HepG2 (cell line): ENCODE measurements around the gene PLCB4. TPM values are rescaled to one million over a fixed set of nuclear protein-coding genes. Genes with fewer than 3 reads are reported as not detected.

Experiments used
- ATAC-seq: fragments of 200-7000 bp; cut with Tn5 transposase; 3 replicates; pipeline ENCODE4 v1.9.1; 2020; ENCODE audit warnings: mild to moderate bottlenecking, moderate library complexity
- BruUV-seq: library from RNA; stranded (reverse); fragments of 400-500 nt; replicated peaks from 2 replicates; lab custom pipeline; 2021; lab: Mats Ljungman, UMichigan
- CTCF ChIA-PET: fragments of 300-600 bp; formaldehyde crosslinking; extraction: SDS; loops from one replicate; lab custom pipeline; 2021; ENCODE audit warnings: low total read pairs, inconsistent platforms, low intra/inter-chr PET ratio; lab: Yijun Ruan, JAX
- POLR2A ChIA-PET: fragments of 350-600 bp; sonication (Branson Sonifier 250); formaldehyde crosslinking; loops from one replicate; lab custom pipeline; 2020; ENCODE audit warnings: antibody characterized with exemption, inconsistent platforms; lab: Yijun Ruan, JAX
- DNase-seq: peaks from one replicate; pipeline ENCODE4 v3.0.0-alpha.2; 2015; ENCODE audit warnings: low spot score
- FAIRE-seq: peaks from 3 replicates; lab custom pipeline; 2011; peaks lifted over from hg19 to GRCh38; lab: Jason Lieb, UNC
- H2AFZ ChIP-seq: one replicate; pipeline ENCODE4 v1.6.1; 2011; ENCODE audit warnings: low read length, inconsistent platforms
- H3K27ac ChIP-seq: fragments of 300-600 bp; 3 replicates; pipeline ENCODE4 v1.8.0; 2011; ENCODE audit warnings: mixed run types, mild to moderate bottlenecking, mixed read lengths, low read length, inconsistent platforms; ENCODE audit not compliant: insufficient read depth; ENCODE audit errors: extremely low read length
- H3K27me3 ChIP-seq, 2 experiments: fragments of 200-600 bp in 1 of 2; 2 replicates in 1 of 2; 3 replicates in 1 of 2; pipeline versions ENCODE4 v1.6.0 to v1.8.0; 2011; ENCODE audit warnings: low read length in 2 of 2, mild to moderate bottlenecking in 2 of 2, moderate library complexity in 2 of 2, inconsistent platforms in 1 of 2; ENCODE audit not compliant: insufficient read depth in 2 of 2, control insufficient read depth in 1 of 2
- H3K36me3 ChIP-seq, 2 experiments: fragments of 200-600 bp in 1 of 2; replicated peaks in 1 of 2; 2 replicates in 1 of 2; 3 replicates in 1 of 2; pipeline versions ENCODE4 v1.5.1 to v1.8.0; 2011; ENCODE audit warnings: low read length in 2 of 2, inconsistent platforms in 1 of 2; ENCODE audit not compliant: insufficient read depth in 2 of 2, control insufficient read depth in 1 of 2
- H3K4me1 ChIP-seq: 2 replicates; pipeline ENCODE4 v1.5.1; 2012; ENCODE audit warnings: low read length, inconsistent platforms; ENCODE audit not compliant: insufficient read depth
- H3K4me2 ChIP-seq: 2 replicates; pipeline ENCODE4 v1.6.0; 2011; ENCODE audit warnings: low read depth, low read length, inconsistent platforms
- H3K4me3 ChIP-seq, 3 experiments: fragments of 200-600 bp in 1 of 3; sonication (generic), shearing (Covaris generic) in 1 of 3; replicated peaks in 1 of 3; 2 replicates each; pipeline ENCODE4 v1.5.1; 2011 to 2016; ENCODE audit warnings: low read length in 3 of 3, inconsistent platforms in 2 of 3, low read depth in 2 of 3, mild to moderate bottlenecking in 2 of 3, control low read depth in 1 of 3, mixed read lengths in 1 of 3; ENCODE audit not compliant: insufficient read depth in 1 of 3
- H3K79me2 ChIP-seq: one replicate; pipeline ENCODE4 v1.6.1; 2011; ENCODE audit warnings: low read length, inconsistent platforms; ENCODE audit not compliant: insufficient read depth
- H3K9ac ChIP-seq: 2 replicates; pipeline ENCODE4 v1.6.0; 2011; ENCODE audit warnings: mild to moderate bottlenecking, low read depth, low read length, inconsistent platforms; ENCODE audit not compliant: insufficient read depth
- H3K9me3 ChIP-seq: 2 replicates; pipeline ENCODE4 v1.5.1; 2012; ENCODE audit warnings: mild to moderate bottlenecking, low read length
- H4K20me1 ChIP-seq: 2 replicates; pipeline ENCODE4 v1.6.0; 2011; ENCODE audit warnings: inconsistent platforms, mild to moderate bottlenecking, low read length, moderate library complexity; ENCODE audit not compliant: insufficient read depth
- FLYWCH1 ChIP-seq: sonication (generic); formaldehyde crosslinking; IDR thresholded peaks from 2 replicates; pipeline ENCODE4 v1.8.1; 2023; ENCODE audit warnings: mild to moderate bottlenecking, missing genetic modification reagents
- KDM1A ChIP-seq: IDR thresholded peaks from 2 replicates; pipeline ENCODE4 v1.6.1; 2016; ENCODE audit warnings: missing compliant biosample characterization
- MAF1 ChIP-seq: sonication (generic); formaldehyde crosslinking; IDR thresholded peaks from 2 replicates; pipeline ENCODE4 v1.5.0; 2020; ENCODE audit warnings: missing genetic modification reagents, borderline replicate concordance
- MEIS1 ChIP-seq: sonication (generic); formaldehyde crosslinking; IDR thresholded peaks from 2 replicates; pipeline ENCODE4 v1.9.0; 2021; ENCODE audit warnings: mild to moderate bottlenecking, missing genetic modification reagents, moderate library complexity, borderline replicate concordance
- NCOR1 ChIP-seq: fragments of 200-600 bp; sonication (generic); IDR thresholded peaks from 2 replicates; pipeline ENCODE4 v1.7.0; 2017; ENCODE audit warnings: antibody characterized with exemption, low read length, borderline replicate concordance
- NFYC ChIP-seq: IDR thresholded peaks from 2 replicates; pipeline ENCODE4 v1.6.1; 2016; ENCODE audit warnings: missing genetic modification reagents, missing compliant biosample characterization
- SMAD1 ChIP-seq: sonication (generic); formaldehyde crosslinking; IDR thresholded peaks from 2 replicates; pipeline ENCODE4 v1.4.0; 2020; ENCODE audit warnings: missing genetic modification reagents, low read depth, mild to moderate bottlenecking, borderline replicate concordance
- SMAD3 ChIP-seq: sonication (generic); formaldehyde crosslinking; IDR thresholded peaks from 2 replicates; pipeline ENCODE4 v1.4.0; 2020; ENCODE audit warnings: missing genetic modification reagents
- SMC3 ChIP-seq: IDR thresholded peaks from 2 replicates; pipeline ENCODE4 v1.6.1; 2011; ENCODE audit warnings: low read length, improper control_type of control experiment
- ZBTB20 ChIP-seq: sonication (generic); formaldehyde crosslinking; IDR thresholded peaks from 2 replicates; pipeline ENCODE4 v1.8.1; 2023; ENCODE audit warnings: missing genetic modification reagents, low read depth, mild to moderate bottlenecking, borderline replicate concordance
- ZNF205 ChIP-seq: IDR thresholded peaks from 2 replicates; pipeline ENCODE4 v1.6.1; 2018; ENCODE audit warnings: missing biosample characterization, missing genetic modification reagents
- ZNF430 ChIP-seq: sonication (generic); formaldehyde crosslinking; IDR thresholded peaks from 2 replicates; pipeline ENCODE4 v1.9.0; 2021; ENCODE audit warnings: mild to moderate bottlenecking, missing genetic modification reagents
- ZNF468 ChIP-seq: sonication (generic); formaldehyde crosslinking; IDR thresholded peaks from 2 replicates; pipeline ENCODE4 v1.8.0; 2022; ENCODE audit warnings: mild to moderate bottlenecking, moderate library complexity, missing genetic modification reagents
- ZNF678 ChIP-seq: sonication (generic); formaldehyde crosslinking; IDR thresholded peaks from 2 replicates; pipeline ENCODE4 v1.4.0; 2020; ENCODE audit warnings: mild to moderate bottlenecking, missing genetic modification reagents
- WGBS: methylation state at CpG from one replicate; pipeline ENCODE4 v1.1.6; 2017; ENCODE audit warnings: low lambda C conversion rate; 5-methylcytosine and 5-hydroxymethylcytosine counted together
- in situ Hi-C: cut with HindIII; loops from 2 replicates; pipeline ENCODE4 v1.10.0; 2017; ENCODE audit warnings: low pct_unique_long_range_greater_than_20kb; ENCODE audit not compliant: extremely low pct_ligation_motif_present
- intact Hi-C: fragments of 100-400 bp; cut with micrococcal nuclease; formaldehyde crosslinking; loops from one replicate; pipeline ENCODE4 v1.10.0; 2022; ENCODE audit not compliant: unreplicated experiment
- polyA plus RNA-seq, 8 experiments: library from polyadenylated mRNA; depleted of rRNA in 3 of 8; stranded (reverse) in 7 of 8; unstranded in 1 of 8; fragments of >200 nt; fragmentation: Illumina TruSeq in 4 of 8; extraction: Trizol in 4 of 8; gene quantifications; 2 replicates each; pipeline versions ENCODE4 v1.2.1 to v1.2.3, GENCODE V29; 2011 to 2016; ENCODE audit warnings: low read depth in 4 of 8, missing spikeins in 1 of 8, mixed read lengths in 1 of 8; ENCODE audit not compliant: insufficient read depth in 1 of 8
- total RNA-seq, 5 experiments: library from RNA; depleted of rRNA; stranded (reverse); fragments of >200 nt; fragmentation: Illumina TruSeq; extraction: Trizol; gene quantifications; 2 replicates each; pipeline ENCODE4 v1.2.3, GENCODE V29; 2016; ENCODE audit warnings: low read depth in 1 of 5
- TF ChIP-seq, protein P1 (sequence below): sonication (generic); formaldehyde crosslinking; IDR thresholded peaks from 2 replicates; pipeline ENCODE4 v1.4.0; 2020; ENCODE audit warnings: missing genetic modification reagents, borderline replicate concordance
- TF ChIP-seq, protein P2 (sequence below): fragments of 450-650 bp; IDR thresholded peaks from 2 replicates; pipeline ENCODE4 v1.6.1; 2017
- TF ChIP-seq, protein P3 (sequence below): sonication (generic); formaldehyde crosslinking; IDR thresholded peaks from 2 replicates; pipeline ENCODE4 v1.5.0; 2020; ENCODE audit warnings: missing genetic modification reagents, mild to moderate bottlenecking, borderline replicate concordance

The PLCB4 gene
- total and polyA plus RNA-seq, 2 of the 13 experiments (the other 11 are each of a cell fraction or from before 2014, with no cell fraction given), result 0.01 TPM; not detected in 1

DNA sequence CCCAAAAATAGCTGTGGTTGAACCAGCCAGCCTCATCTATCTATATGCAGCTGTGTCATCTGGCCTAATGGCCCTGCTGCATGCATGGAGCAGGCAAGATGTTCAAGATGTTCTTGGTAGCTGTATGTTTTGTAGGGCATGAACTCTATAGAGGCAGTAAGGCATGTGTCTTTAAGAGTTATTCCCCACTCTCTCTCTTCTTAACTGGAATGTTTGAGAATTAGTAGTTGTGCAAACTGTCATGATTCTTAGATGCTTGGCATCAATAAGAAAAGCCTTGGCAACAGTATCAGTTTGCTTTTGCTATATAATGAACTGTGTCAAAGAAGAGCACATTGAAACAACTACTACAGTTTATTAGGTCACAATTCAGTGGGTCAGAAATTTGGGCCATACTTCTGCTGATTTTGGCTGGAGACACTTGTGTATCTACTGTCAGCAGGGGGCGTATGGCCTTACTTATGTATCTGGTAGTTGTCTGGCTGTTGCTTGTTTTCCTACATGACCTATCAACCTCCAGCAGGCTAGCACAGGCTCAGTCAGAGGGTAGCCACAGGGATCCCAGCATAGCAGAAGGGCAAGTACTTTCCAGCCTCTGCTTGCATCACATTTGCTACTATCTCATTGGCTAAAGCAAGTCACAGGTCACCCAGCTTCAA lies 389.4 kb downstream of the PLCB4 start:
- CTCF ChIA-PET, result interaction anchor here (0.8 to 1.7 kb wide), 2 partner anchors 50 to 152 kb away, joined by 4 to 9 read pairs; no protein-coding TSS in a partner anchor
- H3K9me3 ChIP-seq, result no peaks in the 10 kb centered on the region
- in situ Hi-C loops (no loop called here), intact Hi-C loops (loop anchor here (1.0 kb wide), 1 partner anchor 152 kb away; no protein-coding TSS in a partner anchor)
- no peaks in the 10 kb centered on the region for H3K79me2 ChIP-seq
- 0% methylated on average over 1 of the region's 1 CpG for WGBS
- peaks cover 0 to 4% of the 10 kb centered on the region in 2 experiments; a peak in 1 of 5 replicates for H3K27me3 ChIP-seq
- ATAC-seq (peak; percentile 91), FAIRE-seq (peak; percentile 74), DNase-seq (peak; percentile 59)
- no peak overlapping the region for H3K4me2 ChIP-seq
- no peaks in the 10 kb centered on the region for H4K20me1 ChIP-seq
- H3K36me3 ChIP-seq, result no peaks in the 10 kb centered on the region
- H3K4me1 ChIP-seq, result no peaks in the 10 kb centered on the region
- H3K9ac ChIP-seq, result no peak overlapping the region
- no peak overlapping the region for H3K4me3 ChIP-seq
- no TSS peak for BruUV-seq
- POLR2A ChIA-PET, result no interaction called here
- H3K27ac ChIP-seq, result no peak overlapping the region
- H2AFZ ChIP-seq, result no peak overlapping the region
- TF ChIP-seq MAF1 (CRISPR knock-in tag) (no peak), NCOR1 (no peak), FLYWCH1 (CRISPR knock-in tag) (no peak), MEIS1 (CRISPR knock-in tag) (no peak), SMAD1 (CRISPR knock-in tag) (no peak), ZNF205 (CRISPR knock-in tag) (no peak), ZNF678 (no peak), ZBTB20 (CRISPR knock-in tag) (no peak), NFYC (no peak), ZNF468 (CRISPR knock-in tag) (no peak), SMAD3 (CRISPR knock-in tag) (no peak), ZNF430 (CRISPR knock-in tag) (no peak), SMC3 (peak; percentile 45; the same call in 1 of the 2 replicates), KDM1A (CRISPR knock-in tag) (no peak)
- TF ChIP-seq, protein P1, sequence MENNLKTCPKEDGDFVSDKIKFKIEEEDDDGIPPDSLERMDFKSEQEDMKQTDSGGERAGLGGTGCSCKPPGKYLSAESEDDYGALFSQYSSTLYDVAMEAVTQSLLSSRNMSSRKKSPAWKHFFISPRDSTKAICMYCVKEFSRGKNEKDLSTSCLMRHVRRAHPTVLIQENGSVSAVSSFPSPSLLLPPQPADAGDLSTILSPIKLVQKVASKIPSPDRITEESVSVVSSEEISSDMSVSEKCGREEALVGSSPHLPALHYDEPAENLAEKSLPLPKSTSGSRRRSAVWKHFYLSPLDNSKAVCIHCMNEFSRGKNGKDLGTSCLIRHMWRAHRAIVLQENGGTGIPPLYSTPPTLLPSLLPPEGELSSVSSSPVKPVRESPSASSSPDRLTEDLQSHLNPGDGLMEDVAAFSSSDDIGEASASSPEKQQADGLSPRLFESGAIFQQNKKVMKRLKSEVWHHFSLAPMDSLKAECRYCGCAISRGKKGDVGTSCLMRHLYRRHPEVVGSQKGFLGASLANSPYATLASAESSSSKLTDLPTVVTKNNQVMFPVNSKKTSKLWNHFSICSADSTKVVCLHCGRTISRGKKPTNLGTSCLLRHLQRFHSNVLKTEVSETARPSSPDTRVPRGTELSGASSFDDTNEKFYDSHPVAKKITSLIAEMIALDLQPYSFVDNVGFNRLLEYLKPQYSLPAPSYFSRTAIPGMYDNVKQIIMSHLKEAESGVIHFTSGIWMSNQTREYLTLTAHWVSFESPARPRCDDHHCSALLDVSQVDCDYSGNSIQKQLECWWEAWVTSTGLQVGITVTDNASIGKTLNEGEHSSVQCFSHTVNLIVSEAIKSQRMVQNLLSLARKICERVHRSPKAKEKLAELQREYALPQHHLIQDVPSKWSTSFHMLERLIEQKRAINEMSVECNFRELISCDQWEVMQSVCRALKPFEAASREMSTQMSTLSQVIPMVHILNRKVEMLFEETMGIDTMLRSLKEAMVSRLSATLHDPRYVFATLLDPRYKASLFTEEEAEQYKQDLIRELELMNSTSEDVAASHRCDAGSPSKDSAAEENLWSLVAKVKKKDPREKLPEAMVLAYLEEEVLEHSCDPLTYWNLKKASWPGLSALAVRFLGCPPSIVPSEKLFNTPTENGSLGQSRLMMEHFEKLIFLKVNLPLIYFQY (CRISPR knock-in tag), result no peak
- TF ChIP-seq, protein P2, sequence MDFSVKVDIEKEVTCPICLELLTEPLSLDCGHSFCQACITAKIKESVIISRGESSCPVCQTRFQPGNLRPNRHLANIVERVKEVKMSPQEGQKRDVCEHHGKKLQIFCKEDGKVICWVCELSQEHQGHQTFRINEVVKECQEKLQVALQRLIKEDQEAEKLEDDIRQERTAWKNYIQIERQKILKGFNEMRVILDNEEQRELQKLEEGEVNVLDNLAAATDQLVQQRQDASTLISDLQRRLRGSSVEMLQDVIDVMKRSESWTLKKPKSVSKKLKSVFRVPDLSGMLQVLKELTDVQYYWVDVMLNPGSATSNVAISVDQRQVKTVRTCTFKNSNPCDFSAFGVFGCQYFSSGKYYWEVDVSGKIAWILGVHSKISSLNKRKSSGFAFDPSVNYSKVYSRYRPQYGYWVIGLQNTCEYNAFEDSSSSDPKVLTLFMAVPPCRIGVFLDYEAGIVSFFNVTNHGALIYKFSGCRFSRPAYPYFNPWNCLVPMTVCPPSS, result no peak
- TF ChIP-seq, protein P3, sequence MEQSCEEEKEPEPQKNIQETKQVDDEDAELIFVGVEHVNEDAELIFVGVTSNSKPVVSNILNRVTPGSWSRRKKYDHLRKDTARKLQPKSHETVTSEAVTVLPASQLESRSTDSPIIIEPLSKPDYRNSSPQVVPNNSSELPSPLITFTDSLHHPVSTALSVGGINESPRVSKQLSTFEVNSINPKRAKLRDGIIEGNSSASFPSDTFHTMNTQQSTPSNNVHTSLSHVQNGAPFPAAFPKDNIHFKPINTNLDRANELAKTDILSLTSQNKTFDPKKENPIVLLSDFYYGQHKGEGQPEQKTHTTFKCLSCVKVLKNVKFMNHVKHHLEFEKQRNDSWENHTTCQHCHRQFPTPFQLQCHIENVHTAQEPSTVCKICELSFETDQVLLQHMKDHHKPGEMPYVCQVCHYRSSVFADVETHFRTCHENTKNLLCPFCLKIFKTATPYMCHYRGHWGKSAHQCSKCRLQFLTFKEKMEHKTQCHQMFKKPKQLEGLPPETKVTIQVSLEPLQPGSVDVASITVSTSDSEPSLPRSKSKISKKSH, result no peak
